Measurements from ENCODE around the gene GIMAP6. TPM values are rescaled to one million over a fixed set of nuclear protein-coding genes. Genes with fewer than 3 reads are reported as not detected.
"Not testable (repeated sequence)": the region's sequence is repeated elsewhere in the genome, so short reads cannot be mapped to it uniquely, and the experiment has no call there.

The GIMAP6 gene
- 26.2 TPM for total RNA-seq

DNA sequence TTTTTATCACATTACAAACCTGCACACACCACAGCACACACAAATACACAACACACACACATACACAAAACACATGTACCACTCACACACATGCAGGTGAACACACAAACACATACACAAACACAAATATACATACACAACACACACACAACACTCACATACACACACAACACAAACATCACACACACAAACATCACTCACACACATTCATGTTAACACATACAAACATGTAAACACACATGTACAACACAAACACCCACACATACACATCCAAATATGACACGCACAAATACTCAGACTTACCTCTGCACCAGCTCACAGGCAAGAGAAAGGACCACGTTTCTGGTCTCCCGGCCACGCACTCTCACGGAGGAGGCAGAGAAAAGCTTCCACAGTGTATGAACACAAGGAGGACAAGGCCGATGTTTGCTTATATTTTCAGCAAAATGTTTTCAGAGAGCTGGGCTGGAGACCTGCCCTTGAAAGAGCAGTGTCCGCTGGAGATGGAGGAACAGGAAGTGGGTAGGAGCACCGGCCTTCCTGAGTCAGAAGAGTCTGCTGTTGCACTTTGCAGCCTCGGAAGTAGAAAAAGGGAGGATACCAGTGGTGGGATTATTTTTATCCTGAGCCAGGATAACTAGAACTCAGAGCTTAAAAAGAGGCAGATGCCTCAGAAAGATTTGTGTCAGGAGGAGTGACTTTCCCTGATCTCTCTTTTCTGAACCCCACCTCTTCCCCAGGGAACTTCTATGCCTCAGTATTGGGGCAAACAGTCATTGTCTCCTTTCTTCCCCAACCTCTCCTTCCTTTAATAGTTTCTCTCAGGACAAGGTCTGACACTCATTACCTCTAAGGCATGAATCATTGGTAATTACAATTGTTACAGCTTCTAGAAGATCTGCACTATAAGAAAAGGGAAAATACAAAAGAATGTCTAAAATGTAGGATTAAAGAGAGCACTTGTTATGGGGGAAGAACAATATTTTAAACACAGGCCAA is at the start of gene GIMAP6:
TSS of gene GIMAP6 (minus strand) at position 520 of the 999 bp plus-strand sequence. CDS start 2,243 bp downstream, outside the sequence.
- peak within 1 kb of the TSS; percentile 72 for H3K4me3 ChIP-seq (ENCODE audit: low read length)
- H3K9me3 ChIP-seq (ENCODE audit: low read depth, low read length): no peaks in the 10 kb centered on the region
- no peaks in the 10 kb centered on the region for H3K27me3 ChIP-seq (ENCODE audit: insufficient read depth, low read length)
- H3K4me1 ChIP-seq (ENCODE audit: insufficient read depth, low read length): peaks cover 63% of the 10 kb centered on the region

DNA sequence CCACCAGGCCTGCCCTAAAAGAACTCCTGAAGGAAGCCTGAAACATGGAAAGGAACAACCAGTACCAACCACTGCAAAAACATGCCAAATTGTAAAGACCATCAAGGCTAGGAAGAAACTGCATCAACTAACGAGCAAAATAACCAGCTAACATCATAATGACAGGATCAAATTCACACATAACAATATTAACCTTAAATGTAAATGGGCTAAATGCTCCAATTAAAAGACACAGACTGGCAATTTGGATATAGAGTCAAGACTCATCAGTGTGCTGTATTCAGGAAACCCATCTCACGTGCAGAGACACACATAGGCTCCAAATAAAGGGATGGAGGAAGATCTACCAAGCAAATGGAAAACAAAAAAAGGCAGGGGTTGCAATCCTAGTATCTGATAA is 48.2 kb upstream of the GIMAP6 start:
- H3K9me3 ChIP-seq (ENCODE audit: low read depth, low read length); H3K27me3 ChIP-seq (ENCODE audit: insufficient read depth, low read length); H3K4me3 ChIP-seq (ENCODE audit: low read length): not testable (repeated sequence)
- peaks cover 42% of the 10 kb centered on the region for H3K4me1 ChIP-seq (ENCODE audit: insufficient read depth, low read length)

DNA sequence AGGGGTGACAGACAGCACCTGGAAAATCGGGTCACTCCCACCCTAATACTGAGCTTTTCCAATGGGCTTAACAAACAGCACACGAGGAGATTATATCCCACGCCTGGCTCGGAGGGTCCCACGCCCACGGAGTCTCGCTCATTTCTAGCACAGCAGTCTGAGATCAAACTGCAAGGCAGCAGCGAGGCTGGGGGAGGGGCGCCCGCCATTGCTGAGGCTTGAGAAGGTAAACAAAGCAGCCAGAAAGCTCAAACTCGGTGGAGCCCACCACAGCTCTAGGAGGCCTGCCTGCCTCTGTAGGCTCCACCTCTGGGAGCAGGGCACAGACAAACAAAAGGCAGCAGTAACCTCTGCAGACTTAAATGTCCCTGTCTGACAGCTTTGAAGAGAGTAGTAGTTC is 46.4 kb upstream of the GIMAP6 start:
- H3K4me3 ChIP-seq (ENCODE audit: low read length); H3K27me3 ChIP-seq (ENCODE audit: insufficient read depth, low read length); H3K9me3 ChIP-seq (ENCODE audit: low read depth, low read length): not testable (repeated sequence)
- H3K4me1 ChIP-seq (ENCODE audit: insufficient read depth, low read length): peaks cover 34% of the 10 kb centered on the region

DNA sequence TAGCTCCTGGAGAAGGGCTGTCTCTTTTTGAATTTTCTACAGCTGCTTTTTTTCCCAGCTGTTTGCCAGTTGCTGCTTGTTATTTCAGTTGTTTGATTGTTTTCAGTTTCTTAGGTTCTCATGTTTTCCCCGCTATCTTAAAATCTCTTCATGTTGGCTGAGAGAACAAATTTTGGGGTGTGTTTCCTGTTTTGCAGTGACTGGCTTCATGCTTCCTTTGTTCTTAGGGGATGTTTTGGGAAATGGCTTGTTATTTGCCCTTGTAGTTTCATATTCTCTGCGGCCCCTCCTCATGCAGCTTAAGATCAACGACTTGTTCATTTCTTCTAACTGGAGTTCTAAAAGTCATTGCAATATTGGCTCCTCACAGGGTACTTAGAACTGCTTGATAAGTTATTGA is 44.7 kb upstream of the GIMAP6 start:
- H3K4me1 ChIP-seq (ENCODE audit: insufficient read depth, low read length): peaks cover 34% of the 10 kb centered on the region
- H3K9me3 ChIP-seq (ENCODE audit: low read depth, low read length); H3K27me3 ChIP-seq (ENCODE audit: insufficient read depth, low read length); H3K4me3 ChIP-seq (ENCODE audit: low read length): not testable (repeated sequence)

DNA sequence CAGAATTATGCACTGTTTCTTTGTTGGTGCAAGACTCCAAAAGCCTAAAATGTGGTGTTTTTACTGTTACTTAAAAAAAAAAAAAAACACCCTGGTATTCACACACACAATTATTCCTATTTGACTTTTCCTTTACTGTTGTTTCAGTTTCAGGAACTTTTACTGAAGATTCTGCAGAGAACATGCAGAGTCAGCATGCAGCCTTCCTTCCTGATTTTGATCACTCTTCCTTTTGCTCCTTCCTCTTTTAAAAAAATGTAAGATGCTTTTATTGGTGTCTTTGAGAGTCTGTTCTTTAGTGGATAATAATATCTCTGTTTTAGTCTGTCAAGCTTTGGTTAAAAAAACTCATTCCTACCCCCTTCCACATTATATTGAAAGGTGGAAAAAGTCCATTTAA is 44.1 kb upstream of the GIMAP6 start:
- H3K4me1 ChIP-seq (ENCODE audit: insufficient read depth, low read length): peaks cover 34% of the 10 kb centered on the region
- not testable (repeated sequence) for H3K27me3 ChIP-seq (ENCODE audit: insufficient read depth, low read length); H3K4me3 ChIP-seq (ENCODE audit: low read length); H3K9me3 ChIP-seq (ENCODE audit: low read depth, low read length)

DNA sequence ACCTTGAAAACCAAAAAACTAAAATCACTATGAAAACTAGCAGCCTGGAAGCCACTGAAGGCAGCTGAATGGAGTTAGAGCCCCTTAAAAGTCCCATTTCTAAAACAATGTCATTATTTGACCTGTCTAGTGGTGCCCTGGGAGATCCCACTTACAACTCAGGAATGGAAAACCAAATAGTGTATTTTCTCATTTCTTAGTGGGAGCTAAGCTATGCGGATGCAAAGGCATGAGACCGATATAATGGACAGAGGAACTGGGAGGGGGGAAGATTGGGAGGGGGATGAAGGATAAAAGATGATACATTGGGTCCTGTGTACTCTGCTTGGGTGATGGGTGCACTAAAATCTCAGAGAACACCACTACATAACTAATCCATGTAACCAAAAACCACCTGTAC is 43.5 kb upstream of the GIMAP6 start:
- H3K9me3 ChIP-seq (ENCODE audit: low read depth, low read length): no peaks in the 10 kb centered on the region
- H3K4me1 ChIP-seq (ENCODE audit: insufficient read depth, low read length): peaks cover 37% of the 10 kb centered on the region
- H3K27me3 ChIP-seq (ENCODE audit: insufficient read depth, low read length): no peaks in the 10 kb centered on the region
- H3K4me3 ChIP-seq (ENCODE audit: low read length): no peak overlapping the region

DNA sequence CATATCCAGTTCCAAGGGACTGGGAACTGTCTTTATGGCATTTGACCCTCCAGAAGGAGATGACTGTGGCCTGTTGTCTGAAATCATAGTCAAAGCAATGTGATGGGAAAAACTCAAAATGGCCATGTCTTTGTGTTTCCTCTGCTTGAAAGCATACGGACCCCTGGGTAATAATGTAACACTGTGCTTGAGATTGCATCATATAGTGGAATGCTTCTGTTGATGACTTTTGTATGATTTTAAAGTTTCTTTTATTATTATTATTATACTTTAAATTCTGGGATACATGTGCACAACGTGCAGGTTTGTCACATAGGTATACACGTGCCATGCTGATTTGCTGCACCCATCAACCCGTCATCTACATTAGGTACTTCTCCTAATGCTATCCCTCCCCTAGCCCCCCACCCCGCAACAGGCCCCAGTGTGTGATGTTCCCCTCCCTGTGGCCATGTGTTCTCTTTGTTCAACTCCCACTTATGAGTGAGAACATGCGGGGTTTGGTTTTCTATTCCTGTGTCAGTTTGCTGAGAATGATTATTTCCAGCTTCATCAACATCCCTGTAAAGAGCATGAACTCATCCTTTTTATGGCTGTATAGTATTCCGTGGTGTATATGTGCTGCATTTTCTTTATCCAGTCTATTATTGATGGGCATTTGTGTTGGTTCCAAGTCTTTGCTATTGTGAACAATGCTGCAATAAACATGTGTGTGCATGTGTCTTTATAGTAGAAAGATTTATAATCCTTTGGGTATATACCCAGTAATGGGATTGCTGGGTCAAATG is 39.8 kb upstream of the GIMAP6 start:
- peaks cover 37% of the 10 kb centered on the region for H3K4me1 ChIP-seq (ENCODE audit: insufficient read depth, low read length)
- not testable (repeated sequence) for H3K9me3 ChIP-seq (ENCODE audit: low read depth, low read length); H3K4me3 ChIP-seq (ENCODE audit: low read length); H3K27me3 ChIP-seq (ENCODE audit: insufficient read depth, low read length)

DNA sequence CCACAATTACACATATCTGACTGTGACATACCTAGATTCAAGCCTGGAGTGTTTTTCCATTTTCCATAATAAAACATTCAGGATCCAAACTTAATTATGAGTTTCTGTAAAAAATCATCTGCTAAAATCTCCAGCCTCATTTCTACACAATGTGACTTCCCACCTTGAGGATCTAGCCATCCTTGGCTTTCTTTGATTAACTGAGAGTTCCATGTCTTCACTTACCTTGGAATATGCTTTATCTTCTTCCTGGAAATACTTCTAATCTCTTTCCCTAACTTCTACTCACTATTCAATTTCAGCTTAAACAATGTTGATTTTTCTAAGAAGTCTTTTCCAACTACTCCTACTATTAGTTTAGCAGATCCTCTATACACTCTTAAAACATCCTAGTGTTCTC is 36.8 kb upstream of the GIMAP6 start:
- no peaks in the 10 kb centered on the region for H3K9me3 ChIP-seq (ENCODE audit: low read depth, low read length)
- H3K27me3 ChIP-seq (ENCODE audit: insufficient read depth, low read length): no peaks in the 10 kb centered on the region
- peaks cover 48% of the 10 kb centered on the region for H3K4me1 ChIP-seq (ENCODE audit: insufficient read depth, low read length)
- H3K4me3 ChIP-seq (ENCODE audit: low read length): no peak overlapping the region

DNA sequence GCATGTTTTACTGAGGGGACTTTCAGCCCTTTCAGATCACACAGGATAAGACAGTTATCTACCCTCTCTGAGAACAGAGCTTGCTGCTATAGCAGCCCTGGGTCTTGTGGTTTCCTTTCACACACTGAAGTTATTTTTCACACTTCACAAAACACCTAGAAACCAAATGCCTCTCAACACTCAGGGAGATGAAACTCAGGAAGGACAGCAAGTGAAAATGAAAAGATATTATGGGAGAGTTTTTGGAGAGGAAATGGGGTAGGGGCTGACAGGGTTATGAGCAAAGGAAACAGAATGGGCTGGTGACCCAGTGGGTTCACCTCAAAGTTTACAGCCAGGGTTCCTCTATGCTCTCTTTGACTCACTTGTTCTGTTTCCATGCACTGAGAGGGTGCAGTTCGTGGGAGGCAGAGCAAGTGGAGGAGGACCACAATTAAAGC is 36.3 kb upstream of the GIMAP6 start:
- H3K27me3 ChIP-seq (ENCODE audit: insufficient read depth, low read length): no peaks in the 10 kb centered on the region
- H3K4me1 ChIP-seq (ENCODE audit: insufficient read depth, low read length): peaks cover 53% of the 10 kb centered on the region
- H3K4me3 ChIP-seq (ENCODE audit: low read length): no peak overlapping the region
- no peaks in the 10 kb centered on the region for H3K9me3 ChIP-seq (ENCODE audit: low read depth, low read length)

DNA sequence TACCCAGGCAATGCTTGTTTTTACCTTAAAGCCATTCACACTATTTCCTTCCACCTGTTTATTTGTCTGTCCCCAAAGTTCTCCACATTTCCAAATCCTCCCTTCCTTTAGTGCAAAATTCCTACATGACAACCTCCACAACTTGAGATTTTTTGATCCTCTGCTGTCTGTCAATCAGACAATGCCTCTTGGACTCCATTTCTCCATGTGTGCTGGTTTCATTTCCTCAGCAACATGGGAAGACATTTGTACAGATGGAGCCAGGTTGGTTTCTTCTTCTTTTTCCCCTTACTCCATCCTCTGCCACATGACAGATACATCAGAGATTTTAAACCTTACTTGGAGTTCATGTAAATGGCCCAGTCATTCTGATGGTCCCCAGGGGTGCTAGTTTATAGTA is 34.2 kb upstream of the GIMAP6 start:
- Histone ChIP-seq H3K4me1 (ENCODE audit: insufficient read depth, low read length) (peaks cover 59% of the 10 kb centered on the region), H3K9me3 (ENCODE audit: low read depth, low read length) (no peaks in the 10 kb centered on the region), H3K27me3 (ENCODE audit: insufficient read depth, low read length) (no peaks in the 10 kb centered on the region), H3K4me3 (ENCODE audit: low read length) (no peak overlapping the region)

DNA sequence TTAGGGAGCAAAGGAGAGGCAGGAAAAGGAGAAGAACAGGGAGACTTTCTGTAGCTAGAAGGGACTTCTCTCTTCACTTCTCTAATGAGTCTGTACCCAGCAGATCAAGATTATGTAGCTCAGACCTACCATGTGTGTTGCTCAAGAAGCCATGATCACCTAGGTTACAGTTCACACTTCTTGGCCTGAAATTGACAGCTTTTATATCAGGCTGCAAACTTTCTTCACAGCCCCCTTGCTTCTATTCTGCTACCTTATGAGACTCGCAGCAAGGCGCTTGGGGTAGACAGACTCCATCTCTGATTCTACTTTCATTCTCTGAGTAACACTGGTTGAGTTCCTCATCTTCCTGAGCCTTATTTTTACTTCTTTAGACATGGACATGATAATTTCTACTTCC is 33.7 kb upstream of the GIMAP6 start:
- Histone ChIP-seq H3K4me1 (ENCODE audit: insufficient read depth, low read length) (peaks cover 60% of the 10 kb centered on the region), H3K4me3 (ENCODE audit: low read length) (no peak overlapping the region), H3K9me3 (ENCODE audit: low read depth, low read length) (no peaks in the 10 kb centered on the region), H3K27me3 (ENCODE audit: insufficient read depth, low read length) (no peaks in the 10 kb centered on the region)

DNA sequence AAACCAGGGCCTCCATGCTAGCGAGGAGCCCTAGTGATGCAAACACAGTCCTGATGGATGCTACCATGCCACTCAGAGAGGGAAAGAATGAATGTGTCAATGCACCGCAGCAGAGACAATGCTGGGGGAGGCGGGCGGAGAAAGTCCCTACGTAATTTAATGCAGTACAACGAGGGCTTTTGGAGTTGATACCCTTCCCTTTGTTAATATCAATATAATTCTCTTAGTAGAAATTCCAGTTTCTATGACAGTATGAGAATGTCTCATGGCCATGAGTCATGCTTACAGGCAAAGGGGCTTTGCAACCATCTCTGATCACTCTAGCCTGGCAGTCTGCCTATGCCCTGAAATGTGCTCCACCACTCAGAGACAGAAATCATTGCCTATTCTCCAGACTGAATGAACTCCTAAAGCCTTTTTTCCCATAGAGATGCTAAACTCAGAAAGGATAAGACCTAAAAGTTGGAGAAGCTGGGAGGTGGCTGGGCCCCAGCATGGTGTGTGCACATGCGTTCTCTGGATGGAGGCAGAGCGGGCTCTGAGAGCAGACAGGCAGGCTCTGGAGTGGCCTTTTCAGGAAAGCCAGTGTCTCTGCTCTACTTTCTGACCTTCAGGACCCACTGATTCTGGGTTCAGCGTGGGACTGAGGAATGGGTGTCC is 33.0 kb upstream of the GIMAP6 start:
- Histone ChIP-seq H3K9me3 (ENCODE audit: low read depth, low read length) (no peaks in the 10 kb centered on the region), H3K4me1 (ENCODE audit: insufficient read depth, low read length) (peaks cover 57% of the 10 kb centered on the region), H3K27me3 (ENCODE audit: insufficient read depth, low read length) (no peaks in the 10 kb centered on the region), H3K4me3 (ENCODE audit: low read length) (no peak overlapping the region)

DNA sequence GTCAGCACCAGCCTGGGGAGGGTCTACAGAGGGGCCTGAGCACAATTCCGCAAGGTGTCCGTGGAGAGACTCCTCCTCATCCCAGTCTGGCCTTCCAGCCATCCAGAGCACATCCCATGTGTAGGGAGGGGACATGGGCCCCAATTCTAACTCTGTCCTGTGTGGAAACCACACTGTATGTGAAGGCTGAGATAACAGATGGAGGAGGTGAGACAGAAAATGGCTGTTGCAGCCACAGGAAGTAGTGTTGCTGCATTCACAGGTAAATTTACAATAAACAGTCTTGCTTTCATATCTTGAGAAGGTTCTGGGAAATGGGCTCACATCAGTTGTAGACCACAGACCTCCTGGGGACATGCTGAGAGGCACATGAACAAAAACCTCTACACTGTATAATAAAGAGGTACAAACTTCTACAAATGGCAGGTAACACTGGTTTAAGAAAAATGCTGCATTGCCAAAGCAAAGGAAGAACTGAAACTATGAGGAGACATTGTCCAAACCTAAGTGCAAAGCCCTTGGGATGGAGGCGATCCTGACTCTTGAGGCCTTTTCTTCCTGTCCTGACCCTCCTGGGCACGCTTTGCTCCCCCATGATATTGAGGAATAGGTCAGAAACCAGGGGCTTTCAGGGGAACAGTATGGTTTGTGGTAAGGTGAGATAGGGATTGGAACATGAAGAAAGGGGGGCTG is 31.8 kb upstream of the GIMAP6 start:
- Histone ChIP-seq H3K4me3 (ENCODE audit: low read length) (no peak overlapping the region), H3K27me3 (ENCODE audit: insufficient read depth, low read length) (no peaks in the 10 kb centered on the region), H3K9me3 (ENCODE audit: low read depth, low read length) (no peaks in the 10 kb centered on the region), H3K4me1 (ENCODE audit: insufficient read depth, low read length) (peaks cover 57% of the 10 kb centered on the region)

DNA sequence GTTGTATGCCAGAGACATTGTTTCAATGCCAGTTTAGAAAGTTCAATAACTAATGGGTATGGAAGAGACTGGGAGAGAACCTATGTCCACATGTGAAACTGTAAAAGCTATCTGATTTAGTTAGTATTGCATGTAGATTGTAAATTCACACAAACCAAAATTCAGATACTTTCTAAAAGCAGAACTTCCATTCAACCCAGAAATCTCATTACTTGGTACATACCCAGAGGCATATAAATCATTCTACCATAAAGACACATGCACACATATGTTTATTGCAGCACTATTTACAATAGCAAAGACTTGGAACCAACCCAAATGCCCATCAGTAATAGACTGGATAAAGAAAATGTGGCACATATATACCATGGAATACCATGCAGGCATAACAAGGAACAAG is 30.6 kb upstream of the GIMAP6 start:
- H3K4me3 ChIP-seq (ENCODE audit: low read length); H3K9me3 ChIP-seq (ENCODE audit: low read depth, low read length); H3K27me3 ChIP-seq (ENCODE audit: insufficient read depth, low read length): not testable (repeated sequence)
- H3K4me1 ChIP-seq (ENCODE audit: insufficient read depth, low read length): peaks cover 52% of the 10 kb centered on the region

Measured in mononuclear cell (primary cell).